ENCODE measurements around the gene PCBP3. TPM values are rescaled to one million over a fixed set of nuclear protein-coding genes. Genes with fewer than 3 reads are reported as not detected.
"Not testable (repeated sequence)": the region's sequence is repeated elsewhere in the genome, so short reads cannot be mapped to it uniquely, and the experiment has no call there.

PCBP3 gene
- total RNA-seq, 1 donor, result 2.2 TPM

- Histone ChIP-seq H3K4me1 (ENCODE audit: insufficient read depth, low read length) (no peaks in the 10 kb centered on the region), H3K4me3 (ENCODE audit: low read length) (no peak overlapping the region), H3K27me3 (ENCODE audit: insufficient read depth, low read length) (no peaks in the 10 kb centered on the region), H3K9me3 (ENCODE audit: low read depth, low read length) (no peaks in the 10 kb centered on the region)
These were observed 302.3 kb downstream of the PCBP3 start for GRCh38 chr21:45945868-45946210.

GRCh38 chr21:45947296-45947695 is 303.8 kb downstream of the PCBP3 start:
- no peaks in the 10 kb centered on the region for H3K4me1 ChIP-seq (ENCODE audit: insufficient read depth, low read length)
- H3K27me3 ChIP-seq (ENCODE audit: insufficient read depth, low read length), result no peaks in the 10 kb centered on the region

DNA sequence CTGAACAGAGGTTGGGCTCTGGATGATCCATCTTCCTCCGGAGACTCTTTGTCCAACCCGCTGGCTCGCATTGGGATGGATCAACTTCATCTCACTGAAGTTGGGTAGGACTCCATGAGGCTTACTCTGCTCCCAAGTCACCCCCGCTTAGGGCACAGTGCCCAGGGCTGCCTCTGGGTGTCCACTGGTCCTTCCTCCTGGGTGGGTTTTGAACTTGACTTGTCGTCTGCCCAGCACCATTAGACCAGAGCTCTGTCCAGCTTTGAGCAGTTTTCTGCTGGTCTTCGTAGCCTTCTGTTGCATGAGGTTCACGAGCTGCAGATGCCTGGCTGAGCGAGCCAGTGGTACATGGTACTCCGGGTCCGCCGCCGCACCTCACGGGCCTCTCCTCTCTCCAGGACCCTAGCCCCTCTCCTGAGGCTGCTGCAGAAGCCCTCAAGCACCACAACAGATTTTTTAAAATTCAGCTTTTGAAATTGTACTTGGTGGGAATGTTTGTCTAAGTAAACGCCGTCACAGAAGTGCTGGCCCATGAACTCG is 304.3 kb downstream of the PCBP3 start:
- no peak overlapping the region for H3K4me3 ChIP-seq (ENCODE audit: low read length)
- no peaks in the 10 kb centered on the region for H3K9me3 ChIP-seq (ENCODE audit: low read depth, low read length)
- H3K27me3 ChIP-seq (ENCODE audit: insufficient read depth, low read length), result no peaks in the 10 kb centered on the region
- H3K4me1 ChIP-seq (ENCODE audit: insufficient read depth, low read length), result no peaks in the 10 kb centered on the region

More at GRCh38 chr21:45947296-45947695, 303.8 kb downstream of the PCBP3 start:
- no peak overlapping the region for H3K4me3 ChIP-seq (ENCODE audit: low read length)
- H3K9me3 ChIP-seq (ENCODE audit: low read depth, low read length), result no peaks in the 10 kb centered on the region

GRCh38 chr21:45948576-45949141 is 305.1 kb downstream of the PCBP3 start:
- Histone ChIP-seq H3K4me1 (ENCODE audit: insufficient read depth, low read length) (no peaks in the 10 kb centered on the region), H3K4me3 (ENCODE audit: low read length) (no peak overlapping the region), H3K9me3 (ENCODE audit: low read depth, low read length) (no peaks in the 10 kb centered on the region), H3K27me3 (ENCODE audit: insufficient read depth, low read length) (no peaks in the 10 kb centered on the region)

GRCh38 chr21:45949928-45950739 is 306.6 kb downstream of the PCBP3 start:
- Histone ChIP-seq H3K27me3 (ENCODE audit: insufficient read depth, low read length) (no peaks in the 10 kb centered on the region), H3K4me3 (ENCODE audit: low read length) (no peak overlapping the region), H3K4me1 (ENCODE audit: insufficient read depth, low read length) (no peaks in the 10 kb centered on the region), H3K9me3 (ENCODE audit: low read depth, low read length) (no peaks in the 10 kb centered on the region)

- Histone ChIP-seq H3K4me1 (ENCODE audit: insufficient read depth, low read length) (no peaks in the 10 kb centered on the region), H3K9me3 (ENCODE audit: low read depth, low read length) (no peaks in the 10 kb centered on the region), H3K27me3 (ENCODE audit: insufficient read depth, low read length) (peaks cover 2% of the 10 kb centered on the region), H3K4me3 (ENCODE audit: low read length) (no peak overlapping the region)
These were observed 307.4 kb downstream of the PCBP3 start for GRCh38 chr21:45950740-45951515.

- Histone ChIP-seq H3K4me3 (ENCODE audit: low read length) (no peak overlapping the region), H3K27me3 (ENCODE audit: insufficient read depth, low read length) (peaks cover 2% of the 10 kb centered on the region), H3K9me3 (ENCODE audit: low read depth, low read length) (no peaks in the 10 kb centered on the region), H3K4me1 (ENCODE audit: insufficient read depth, low read length) (no peaks in the 10 kb centered on the region)
These were observed 308.2 kb downstream of the PCBP3 start for GRCh38 chr21:45951676-45952075.

DNA sequence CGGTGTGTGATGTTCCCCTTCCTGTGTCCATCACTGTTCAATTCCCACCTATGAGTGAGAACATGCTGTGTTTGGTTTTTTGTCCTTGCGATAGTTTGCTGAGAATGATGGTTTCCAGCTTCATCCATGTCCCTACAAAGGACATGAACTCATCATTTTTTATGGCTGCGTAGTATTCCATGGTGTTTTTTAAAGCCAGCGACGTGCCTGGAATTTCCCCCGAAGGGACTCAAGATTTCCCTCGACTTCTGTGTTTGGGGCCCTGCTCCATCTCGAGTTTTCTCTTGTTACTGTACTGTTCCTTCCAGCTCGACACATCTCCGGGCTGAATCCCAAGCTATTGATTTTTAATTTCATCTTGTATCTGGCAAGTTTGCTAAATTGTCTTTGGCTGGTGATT is 309.0 kb downstream of the PCBP3 start:
- H3K4me3 ChIP-seq (ENCODE audit: low read length); H3K9me3 ChIP-seq (ENCODE audit: low read depth, low read length); H3K27me3 ChIP-seq (ENCODE audit: insufficient read depth, low read length); H3K4me1 ChIP-seq (ENCODE audit: insufficient read depth, low read length): not testable (repeated sequence)

GRCh38 chr21:45952974-45953373 is 309.4 kb downstream of the PCBP3 start:
- Histone ChIP-seq H3K27me3 (ENCODE audit: insufficient read depth, low read length) (peaks cover 2% of the 10 kb centered on the region), H3K9me3 (ENCODE audit: low read depth, low read length) (no peaks in the 10 kb centered on the region), H3K4me3 (ENCODE audit: low read length) (no peak overlapping the region), H3K4me1 (ENCODE audit: insufficient read depth, low read length) (no peaks in the 10 kb centered on the region)

- Histone ChIP-seq H3K9me3 (ENCODE audit: low read depth, low read length) (no peaks in the 10 kb centered on the region), H3K4me3 (ENCODE audit: low read length) (no peak overlapping the region), H3K27me3 (ENCODE audit: insufficient read depth, low read length) (peaks cover 2% of the 10 kb centered on the region), H3K4me1 (ENCODE audit: insufficient read depth, low read length) (no peaks in the 10 kb centered on the region)
These were observed 310.7 kb downstream of the PCBP3 start for GRCh38 chr21:45954261-45954660.

- H3K9me3 ChIP-seq (ENCODE audit: low read depth, low read length), result no peaks in the 10 kb centered on the region
- no peak overlapping the region for H3K4me3 ChIP-seq (ENCODE audit: low read length)
- H3K4me1 ChIP-seq (ENCODE audit: insufficient read depth, low read length), result no peaks in the 10 kb centered on the region
- H3K27me3 ChIP-seq (ENCODE audit: insufficient read depth, low read length), result peaks cover 2% of the 10 kb centered on the region
These were observed 311.4 kb downstream of the PCBP3 start for GRCh38 chr21:45954921-45955320.

DNA sequence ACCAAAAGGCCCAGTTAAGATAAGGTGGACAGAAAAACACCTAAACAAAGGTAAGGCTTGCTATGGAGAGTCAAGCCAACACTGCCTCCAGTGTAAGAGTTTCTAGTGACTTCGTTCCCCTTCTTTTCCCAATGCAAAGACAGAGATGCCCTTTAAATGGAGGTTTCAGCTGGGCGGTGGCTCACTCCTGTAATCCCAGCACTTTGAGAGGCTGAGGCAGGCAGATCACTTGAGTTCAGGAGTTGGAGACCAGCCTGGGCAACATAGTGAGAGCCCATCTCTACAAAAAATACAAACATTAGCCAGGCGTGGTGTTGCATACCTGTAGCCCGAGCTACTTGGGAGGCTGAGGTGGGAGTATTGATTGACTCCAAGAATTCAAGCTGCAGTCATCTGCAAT is 314.0 kb downstream of the PCBP3 start:
- Histone ChIP-seq H3K4me1 (ENCODE audit: insufficient read depth, low read length) (no peaks in the 10 kb centered on the region), H3K4me3 (ENCODE audit: low read length) (no peak overlapping the region), H3K9me3 (ENCODE audit: low read depth, low read length) (no peaks in the 10 kb centered on the region), H3K27me3 (ENCODE audit: insufficient read depth, low read length) (peaks cover 2% of the 10 kb centered on the region)

DNA sequence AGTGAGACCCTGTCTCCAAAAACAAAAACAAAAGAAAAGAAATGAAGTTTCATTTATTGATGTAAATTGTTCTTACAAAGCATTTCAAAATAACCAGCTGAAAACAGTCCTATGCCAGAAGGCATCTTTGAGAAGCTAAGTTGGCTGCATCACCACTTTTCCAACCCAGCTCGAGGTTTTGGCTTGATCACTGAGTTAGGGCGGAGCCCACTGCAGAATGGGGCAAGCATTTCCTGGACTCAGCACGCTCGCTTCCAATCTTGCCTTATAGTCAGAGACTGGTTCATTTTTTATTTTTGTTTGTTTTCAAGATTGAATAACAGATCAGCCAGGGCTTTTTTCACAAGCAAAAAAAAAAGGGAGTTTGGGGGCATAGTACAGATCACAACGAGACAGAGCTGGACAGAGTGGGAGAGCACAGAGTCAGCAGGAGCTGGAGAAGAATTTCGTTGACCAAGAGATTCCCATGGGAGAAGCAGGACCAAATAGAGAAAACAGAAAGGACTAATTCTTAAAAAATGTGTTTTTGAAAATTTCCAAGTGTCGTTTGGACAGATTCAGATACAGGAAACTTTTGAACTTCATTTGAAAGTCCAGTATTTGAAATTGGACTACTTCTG is 314.6 kb downstream of the PCBP3 start:
- Histone ChIP-seq H3K27me3 (ENCODE audit: insufficient read depth, low read length) (peaks cover 2% of the 10 kb centered on the region), H3K4me3 (ENCODE audit: low read length) (no peak overlapping the region), H3K4me1 (ENCODE audit: insufficient read depth, low read length) (no peaks in the 10 kb centered on the region), H3K9me3 (ENCODE audit: low read depth, low read length) (no peaks in the 10 kb centered on the region)

- H3K9me3 ChIP-seq (ENCODE audit: low read depth, low read length), result no peaks in the 10 kb centered on the region
- peaks cover 2% of the 10 kb centered on the region for H3K27me3 ChIP-seq (ENCODE audit: insufficient read depth, low read length)
These were observed 315.7 kb downstream of the PCBP3 start for GRCh38 chr21:45959182-45959581.

More at GRCh38 chr21:45959182-45959581, 315.7 kb downstream of the PCBP3 start:
- Histone ChIP-seq H3K4me3 (ENCODE audit: low read length) (no peak overlapping the region), H3K4me1 (ENCODE audit: insufficient read depth, low read length) (no peaks in the 10 kb centered on the region)

Measured in mononuclear cell (primary cell).